Pulmonary artery endothelial cell (primary cell): ENCODE measurements around the gene GPR25. TPM values are rescaled to one million over a fixed set of nuclear protein-coding genes. Genes with fewer than 3 reads are reported as not detected.

Source experiments
- DNase-seq: peaks from one replicate; pipeline ENCODE4 v3.0.0-alpha.2; 2011; ENCODE audit warnings: low read depth, low spot score
- total RNA-seq: library from RNA; depleted of rRNA; stranded (reverse); fragments of >200 nt; gene quantifications from 2 replicates; pipeline ENCODE4 v1.2.3, GENCODE V29; 2014

Gene GPR25
- total RNA-seq, 1 donor from 2014 or later, result not detected

- DNase-seq, result no peak
Observed at GRCh38 chr1:200873116-200873670, 412 bp downstream of the GPR25 start.

- no peak for DNase-seq
Observed at GRCh38 chr1:200873671-200874397, 1.1 kb downstream of the GPR25 start.

- DNase-seq, result no peak
Observed at GRCh38 chr1:200874694-200875093, 1.9 kb downstream of the GPR25 start.

DNA sequence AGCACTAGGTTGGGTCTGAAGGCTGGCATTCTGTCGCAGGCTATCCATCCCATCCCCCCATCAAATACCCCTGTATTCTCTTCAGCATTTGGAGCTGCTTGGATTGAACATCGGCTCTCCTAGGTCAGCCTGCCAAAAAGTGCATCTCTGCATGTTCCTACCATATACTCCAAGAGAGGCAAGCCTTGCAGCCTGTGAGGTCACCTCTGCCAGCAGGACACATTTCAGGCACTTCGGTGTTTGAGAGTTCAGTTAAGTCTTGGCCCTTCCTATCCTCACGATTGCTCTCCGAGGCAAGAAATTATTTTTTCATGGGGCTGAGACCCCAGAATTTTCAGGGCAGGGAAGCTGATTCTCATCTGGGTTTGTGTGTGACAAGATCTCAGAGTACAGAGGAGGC is 2.6 kb downstream of the GPR25 start:
- no peak for DNase-seq

DNA sequence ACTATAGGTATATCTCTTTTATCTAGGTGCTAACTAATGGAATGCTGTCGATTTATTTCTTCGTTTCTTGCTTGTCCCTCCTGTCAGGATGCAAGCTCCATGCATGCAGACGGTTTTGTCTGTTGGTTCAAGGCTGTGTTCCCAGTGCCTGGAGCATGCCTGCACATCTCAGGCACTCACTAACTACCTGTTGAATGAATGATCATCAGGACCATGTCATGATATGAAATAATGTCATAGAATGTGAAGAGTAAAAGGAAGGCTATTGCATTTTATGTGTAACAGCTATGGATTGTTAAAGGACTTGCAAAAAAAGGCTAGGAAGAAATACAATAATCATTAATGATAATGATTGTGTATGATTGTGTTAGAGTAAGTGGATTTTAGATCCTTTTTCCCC is 4.2 kb downstream of the GPR25 start:
- no peak for DNase-seq

- no peak for DNase-seq
Observed at GRCh38 chr1:200877839-200878551, 5.2 kb downstream of the GPR25 start.

GRCh38 chr1:200880212-200880611 is 7.4 kb downstream of the GPR25 start:
- DNase-seq, result no peak

GRCh38 chr1:200883118-200883517 is 10.3 kb downstream of the GPR25 start:
- DNase-seq, result no peak

DNA sequence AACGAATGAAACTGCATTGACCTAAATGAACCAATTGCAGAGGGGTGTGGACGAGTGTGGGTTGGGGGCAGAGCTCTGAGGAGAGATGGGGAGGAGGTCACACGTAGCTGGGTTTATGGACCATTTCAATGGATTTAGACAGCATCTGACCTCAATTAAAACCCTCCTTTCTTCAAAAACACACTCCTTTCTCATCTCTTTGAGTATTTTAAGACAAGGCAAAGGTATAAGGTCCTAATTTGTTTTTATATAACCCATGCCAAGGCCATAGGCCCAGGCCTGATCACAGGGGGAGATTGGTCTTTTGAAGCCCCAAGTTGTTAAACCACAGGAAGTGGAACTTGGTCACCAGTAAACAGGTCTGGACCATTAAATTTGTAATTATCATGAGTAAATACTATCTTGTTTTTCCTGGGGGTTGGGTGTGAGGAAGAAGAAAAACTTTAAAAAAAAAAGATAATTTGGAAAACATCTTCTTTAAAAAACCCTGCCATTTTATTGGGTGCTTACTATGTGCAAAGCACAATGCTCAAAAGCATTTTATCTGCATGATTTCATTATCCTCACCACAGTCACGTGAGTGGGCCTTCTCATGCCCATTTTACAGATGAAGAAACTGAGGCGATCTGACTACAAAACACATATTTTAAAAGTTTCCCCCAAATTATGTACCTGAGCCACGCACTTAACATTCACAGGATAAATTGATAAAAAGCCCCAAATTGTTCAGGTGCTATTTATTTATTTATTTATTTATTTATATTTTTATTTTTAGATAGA is 13.0 kb downstream of the GPR25 start:
- DNase-seq, result no peak

GRCh38 chr1:200886594-200886993 is 13.8 kb downstream of the GPR25 start:
- no peak for DNase-seq

DNA sequence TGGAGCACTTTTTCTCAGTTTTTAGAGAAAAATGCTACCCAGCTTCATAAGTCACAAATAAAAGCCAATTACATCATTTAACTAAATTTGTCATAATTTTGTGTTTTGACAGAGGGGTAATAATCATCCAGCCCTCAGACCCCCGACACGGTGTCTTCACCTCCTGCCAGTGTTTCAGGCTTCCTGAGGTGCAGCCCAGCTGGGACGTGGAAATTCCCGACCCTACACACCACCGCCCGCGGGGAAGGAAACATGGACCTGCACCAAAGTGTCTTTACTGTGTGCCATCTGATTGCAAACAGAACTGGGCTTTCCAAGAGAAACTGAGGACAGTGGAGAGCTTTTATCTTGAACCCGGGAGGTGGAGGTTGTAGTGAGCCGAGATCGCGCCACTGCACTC is 14.3 kb downstream of the GPR25 start:
- no peak for DNase-seq

DNA sequence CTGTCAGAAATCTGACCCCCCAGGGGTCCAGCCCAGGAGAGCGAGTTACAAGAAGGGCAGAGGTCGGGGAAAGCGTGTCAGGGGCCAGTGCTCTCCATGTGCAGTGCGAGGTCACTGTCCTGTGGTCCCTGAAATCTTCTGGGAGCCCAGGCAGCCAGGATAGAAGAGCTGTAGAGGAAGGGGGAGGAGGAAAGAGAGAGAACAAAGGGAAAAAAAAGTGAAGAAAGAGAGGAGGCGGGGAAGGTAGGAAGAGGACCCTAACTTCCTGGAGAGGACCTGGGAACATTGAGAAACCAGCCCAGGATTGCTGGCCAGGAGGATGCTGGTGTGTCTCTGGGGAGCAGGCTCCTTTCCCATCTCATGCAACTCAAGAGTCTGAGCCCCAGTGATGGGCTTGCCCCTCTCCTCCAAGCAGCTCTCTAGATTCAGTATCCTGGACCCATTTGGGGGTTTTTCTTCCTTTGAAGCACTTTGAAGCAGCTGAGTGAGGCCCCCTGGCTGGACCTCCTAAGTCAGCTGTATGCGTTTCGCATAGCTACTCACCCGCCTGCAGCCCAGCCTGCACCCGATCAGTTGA is 15.1 kb downstream of the GPR25 start:
- DNase-seq, result no peak

DNA sequence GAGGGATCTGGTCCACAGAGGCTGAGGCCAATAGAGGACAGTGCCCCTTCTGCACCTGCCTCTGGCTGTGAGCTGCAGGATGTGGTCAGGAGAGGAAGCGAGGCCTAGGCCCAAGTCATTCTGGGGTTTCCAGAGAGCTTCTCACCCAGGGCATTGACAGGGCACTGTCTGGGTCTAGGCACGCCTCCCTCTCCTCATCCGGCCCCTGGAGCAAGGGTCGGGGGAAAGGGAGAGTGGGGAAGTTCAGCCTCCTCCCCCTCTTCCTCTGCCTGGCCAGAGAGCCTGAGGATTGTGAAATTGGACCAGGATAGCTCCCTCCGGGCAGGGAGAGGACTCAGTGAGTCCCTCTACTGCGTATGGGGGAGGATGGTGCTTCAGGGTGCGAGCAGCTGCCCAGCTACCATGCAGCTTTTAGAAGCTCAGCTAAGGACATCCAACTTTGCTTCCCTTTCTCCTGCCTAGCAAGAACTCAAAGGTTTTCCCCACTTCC is 15.6 kb downstream of the GPR25 start:
- no peak for DNase-seq

GRCh38 chr1:200889571-200889970 is 16.8 kb downstream of the GPR25 start:
- no peak for DNase-seq

- no peak for DNase-seq
Observed at GRCh38 chr1:200890027-200890426, 17.2 kb downstream of the GPR25 start.

DNA sequence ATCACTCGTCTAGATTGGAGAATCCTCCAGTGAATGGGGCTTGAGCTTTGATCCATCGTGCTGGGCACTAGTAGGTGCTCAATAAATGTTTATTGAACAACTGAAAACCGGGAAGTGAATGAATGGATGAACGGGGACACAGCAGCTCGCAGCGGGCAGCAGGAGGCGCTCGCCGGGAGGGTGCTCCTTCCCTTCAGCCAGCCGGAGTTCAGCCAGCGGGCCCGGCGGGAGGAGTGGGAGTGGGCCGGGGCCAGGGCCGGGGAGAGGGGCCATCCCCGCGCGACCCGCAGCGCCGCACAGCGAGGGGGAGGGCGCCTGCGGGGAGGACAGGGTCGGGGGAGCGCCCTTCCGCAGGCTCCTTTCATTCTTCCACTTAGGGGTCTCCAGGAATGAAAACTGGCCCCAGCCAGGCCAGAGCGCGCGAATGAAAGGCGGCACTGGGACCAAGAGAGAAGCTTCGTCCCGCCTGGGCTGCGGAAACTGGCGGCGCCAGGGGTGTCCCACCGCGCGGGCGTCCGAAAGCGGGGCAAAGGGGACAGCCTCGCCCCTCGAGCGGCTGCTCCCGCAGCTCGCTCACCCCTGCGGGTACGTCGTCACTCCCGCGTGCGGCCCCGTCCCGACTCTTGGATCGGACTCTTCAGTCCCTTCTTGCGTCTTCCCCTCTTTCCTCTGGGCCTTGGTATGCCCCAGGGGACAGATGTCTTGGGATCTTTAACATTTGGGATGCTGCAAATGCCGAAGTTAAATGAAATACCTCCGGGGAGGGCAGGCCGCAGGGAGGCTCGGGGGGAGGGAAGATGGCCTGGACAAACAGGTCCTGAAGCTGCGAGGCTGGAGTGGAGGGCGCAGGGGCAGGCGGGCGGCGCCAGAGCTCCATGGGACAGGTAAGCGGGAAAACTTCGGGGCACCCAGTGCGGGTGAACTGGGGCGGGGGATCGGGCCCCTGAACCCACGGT is 18.3 kb downstream of the GPR25 start:
- DNase-seq, result no peak

DNA sequence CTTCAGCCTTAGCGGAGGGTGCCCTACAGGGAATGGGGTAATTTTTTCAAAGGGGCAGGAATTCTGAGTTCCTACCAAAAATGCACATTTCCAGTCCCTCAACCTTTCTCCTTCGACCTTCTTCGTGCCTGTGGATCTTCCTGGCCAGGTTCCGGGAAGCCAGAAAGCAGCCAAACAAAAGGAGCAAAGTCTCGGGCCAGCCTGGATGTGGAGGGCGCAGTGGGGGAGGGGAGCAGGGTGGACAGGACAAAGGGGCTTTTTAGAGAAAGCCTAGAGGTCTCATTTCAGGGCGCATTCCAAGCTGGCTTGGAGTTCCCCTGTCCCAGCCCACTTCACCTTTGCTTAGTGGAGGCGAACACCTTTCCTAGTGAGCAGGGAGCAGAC is 19.0 kb downstream of the GPR25 start:
- DNase-seq, result no peak

- no peak for DNase-seq
Observed at GRCh38 chr1:200892546-200892945, 19.8 kb downstream of the GPR25 start.

DNA sequence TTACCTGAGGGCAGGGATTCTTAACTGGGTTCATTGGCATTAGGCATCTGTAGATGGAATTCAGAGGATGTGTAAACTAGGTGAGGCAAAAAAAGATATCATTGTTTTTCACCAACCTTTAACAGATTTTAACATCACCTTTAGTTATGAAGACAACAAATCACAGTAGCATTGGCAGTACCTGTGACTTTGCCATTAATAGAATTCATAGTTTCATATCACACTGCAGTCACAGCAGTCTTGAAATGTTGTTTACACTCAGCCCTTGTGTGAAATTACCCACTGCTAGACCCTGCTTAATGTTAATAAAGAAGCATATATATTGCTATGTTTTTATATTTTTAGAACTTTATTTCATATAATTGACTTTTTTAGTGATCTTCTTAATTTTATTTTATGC is 20.2 kb downstream of the GPR25 start:
- no peak for DNase-seq

- DNase-seq, result no peak
Observed at GRCh38 chr1:200893411-200893901, 20.7 kb downstream of the GPR25 start.
